ENCODE data around the gene BANK1. TPM values are rescaled to one million over a fixed set of nuclear protein-coding genes. Genes with fewer than 3 reads are reported as not detected.

Gene BANK1
- 10 to 100 TPM in 1 of 9 donors, 1 to 10 TPM in 8; 1.5 to 10.3 (median 5.3) TPM for total RNA-seq
- 1 to 10 TPM; 2.7 to 6.0 (median 4.0) TPM for polyA plus RNA-seq
- long read RNA-seq, donor 1, result 0 reads
- long read RNA-seq, donor 2, result 0 reads
- long read RNA-seq, donor 3, partial matches to known transcripts, result 0 of 1 reads
- long read RNA-seq, donor 3, other reads (novel, unspliced or antisense), result 0 of 1 reads
- long read RNA-seq, donor 4, partial matches to known transcripts, result 5 of 8 reads
- long read RNA-seq, donor 4, other reads (novel, unspliced or antisense), result 2 of 8 reads
- long read RNA-seq, donor 5, transcript BANK1-201 (17 exons, 3,372 nt), result major isoform, 5 of 12 reads
- long read RNA-seq, donor 5, partial matches to known transcripts, result 1 of 12 reads
- long read RNA-seq, donor 5, other reads (novel, unspliced or antisense), result 2 of 12 reads
- long read RNA-seq, donor 6, partial matches to known transcripts, result 8 of 9 reads
- long read RNA-seq, donor 6, other reads (novel, unspliced or antisense), result 0 of 9 reads
- long read RNA-seq, donor 7, result 0 reads
- long read RNA-seq, donor 8, partial matches to known transcripts, result 0 of 1 reads
- long read RNA-seq, donor 8, other reads (novel, unspliced or antisense), result 0 of 1 reads
- long read RNA-seq, donor 9, result 0 reads
- long read RNA-seq, donor 10, result 0 reads

- no peaks in the 10 kb centered on the region for H3K9me3 ChIP-seq (replicated peaks in 1 of 3)
- H3K36me3 ChIP-seq (replicated peaks in 1 of 2), result no peaks in the 10 kb centered on the region
- no peaks in the 10 kb centered on the region for H3K4me1 ChIP-seq (replicated peaks in 1 of 2)
- H3K27ac ChIP-seq, result peak within 1 kb of the TSS in 4 of 5 donors; percentile 22 to 84 (median 77)
- intact Hi-C loops (cut with DNase I), result no loop called here
- 2 to 15% (median 4%) methylated on average over 13 to 44 of the region's 44 CpGs for WGBS, 4 donors
- H3K27me3 ChIP-seq, result no peaks in the 10 kb centered on the region
- H3K4me3 ChIP-seq, result peak within 1 kb of the TSS in 3 of 4 donors; percentile 49 to 62 (median 54)
- peak; percentile 48 to 66 (median 62) for DNase-seq
- TF ChIP-seq POLR2A (IDR thresholded peaks at IDR 0.05), result peak in 1 of 2 donors; percentile 57
- TF ChIP-seq CTCF (IDR thresholded peaks at IDR 0.05), result peak in 3 of 6 experiments; percentile 11 to 19 (median 17)
Observed at GRCh38 chr4:101790521-101791181, at the start of gene BANK1. TSS of gene BANK1 (plus strand) at chr4:101790730. CDS start at chr4:101790881, 151 bp downstream.

- intact Hi-C loops (cut with DNase I), result no loop called here
Observed at GRCh38 chr4:101753721-101754120, 36.8 kb upstream of the BANK1 start.

GRCh38 chr4:101756181-101756580, 34.3 kb upstream of the BANK1 start:
- H3K4me3 ChIP-seq, result no peak overlapping the region
- H3K9me3 ChIP-seq (replicated peaks in 1 of 3), result no peaks in the 10 kb centered on the region
- H3K36me3 ChIP-seq (replicated peaks in 1 of 2), result no peaks in the 10 kb centered on the region
- intact Hi-C loops (cut with DNase I), result no loop called here
- H3K27me3 ChIP-seq, result no peaks in the 10 kb centered on the region
- H3K4me1 ChIP-seq (replicated peaks in 1 of 2), result no peaks in the 10 kb centered on the region
- no peak overlapping the region for H3K27ac ChIP-seq
- WGBS, 4 donors, result 22 to 53% (median 39%) methylated on average over 2 of the region's 2 CpGs
- TF ChIP-seq CTCF (IDR thresholded peaks at IDR 0.05) (no peak), POLR2A (IDR thresholded peaks at IDR 0.05) (no peak)
- no peak for DNase-seq

More at GRCh38 chr4:101753721-101754120, 36.8 kb upstream of the BANK1 start:
- 50 to 61% (median 55%) methylated on average over 2 of the region's 2 CpGs for WGBS, 4 donors
- Histone ChIP-seq H3K4me3 (no peak overlapping the region), H3K27ac (no peak overlapping the region), H3K36me3 (replicated peaks in 1 of 2) (no peaks in the 10 kb centered on the region), H3K4me1 (replicated peaks in 1 of 2) (no peaks in the 10 kb centered on the region), H3K27me3 (no peaks in the 10 kb centered on the region), H3K9me3 (replicated peaks in 1 of 3) (no peaks in the 10 kb centered on the region)
- no peak for TF ChIP-seq CTCF (IDR thresholded peaks at IDR 0.05)
- no peak for TF ChIP-seq POLR2A (IDR thresholded peaks at IDR 0.05)
- DNase-seq, result no peak

- DNase-seq, result no peak
- Histone ChIP-seq H3K9me3 (replicated peaks in 1 of 3) (no peaks in the 10 kb centered on the region), H3K4me1 (replicated peaks in 1 of 2) (no peaks in the 10 kb centered on the region), H3K4me3 (no peak overlapping the region), H3K27ac (no peak overlapping the region), H3K27me3 (no peaks in the 10 kb centered on the region), H3K36me3 (replicated peaks in 1 of 2) (no peaks in the 10 kb centered on the region)
- 44 to 75% (median 64%) methylated on average over 1 of the region's 1 CpG for WGBS, 4 donors
- intact Hi-C loops (cut with DNase I), result no loop called here
- TF ChIP-seq CTCF (IDR thresholded peaks at IDR 0.05) (no peak), POLR2A (IDR thresholded peaks at IDR 0.05) (no peak)
Observed at GRCh38 chr4:101761405-101761804, 29.1 kb upstream of the BANK1 start.
